ENCODE measurements around the gene FGF8. TPM values are rescaled to one million over a fixed set of nuclear protein-coding genes. Genes with fewer than 3 reads are reported as not detected.
A peak's percentile ranks its signal among the peaks of the same experiment; 100 is the strongest.

FGF8 gene
- polyA plus RNA-seq, 3 donors, result not detected

- H3K36me3 ChIP-seq (replicated peaks in 1 of 2; ENCODE audit: control insufficient read depth in 1 of 2, insufficient read depth in 2 of 2, low read length in 2 of 2), result no peaks in the 10 kb centered on the region
- H2AFZ ChIP-seq (ENCODE audit: insufficient read depth, low read depth, low read length, poor library complexity, severe bottlenecking), result no peak overlapping the region
- Mint-ChIP-seq H3K4me3 (peak overlapping the region in 1 of 2 donors; percentile 89), H3K36me3 (peaks cover 11 to 14% of the 10 kb centered on the region in 2 donors), H3K27ac (no peak overlapping the region), H3K9me3 (peaks cover 0 to 15% (median 8%) of the 10 kb centered on the region in 7 donors), H3K4me1 (peaks cover 45% of the 10 kb centered on the region), H3K27me3 (ENCODE audit: low read depth in 3 of 3) (peaks cover 57 to 71% (median 58%) of the 10 kb centered on the region in 3 donors)
- H3K79me2 ChIP-seq (ENCODE audit: insufficient read depth, low read length), result no peaks in the 10 kb centered on the region
- intact Hi-C loops (cut with micrococcal nuclease), result loop anchor here in 1 of 2 donors (10.0 kb wide), 1 partner anchor 563 kb away; no protein-coding TSS in a partner anchor
- TF ChIP-seq, protein P1, sequence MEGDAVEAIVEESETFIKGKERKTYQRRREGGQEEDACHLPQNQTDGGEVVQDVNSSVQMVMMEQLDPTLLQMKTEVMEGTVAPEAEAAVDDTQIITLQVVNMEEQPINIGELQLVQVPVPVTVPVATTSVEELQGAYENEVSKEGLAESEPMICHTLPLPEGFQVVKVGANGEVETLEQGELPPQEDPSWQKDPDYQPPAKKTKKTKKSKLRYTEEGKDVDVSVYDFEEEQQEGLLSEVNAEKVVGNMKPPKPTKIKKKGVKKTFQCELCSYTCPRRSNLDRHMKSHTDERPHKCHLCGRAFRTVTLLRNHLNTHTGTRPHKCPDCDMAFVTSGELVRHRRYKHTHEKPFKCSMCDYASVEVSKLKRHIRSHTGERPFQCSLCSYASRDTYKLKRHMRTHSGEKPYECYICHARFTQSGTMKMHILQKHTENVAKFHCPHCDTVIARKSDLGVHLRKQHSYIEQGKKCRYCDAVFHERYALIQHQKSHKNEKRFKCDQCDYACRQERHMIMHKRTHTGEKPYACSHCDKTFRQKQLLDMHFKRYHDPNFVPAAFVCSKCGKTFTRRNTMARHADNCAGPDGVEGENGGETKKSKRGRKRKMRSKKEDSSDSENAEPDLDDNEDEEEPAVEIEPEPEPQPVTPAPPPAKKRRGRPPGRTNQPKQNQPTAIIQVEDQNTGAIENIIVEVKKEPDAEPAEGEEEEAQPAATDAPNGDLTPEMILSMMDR (IDR thresholded peaks at IDR 0.05), result no peak
- DNase-seq, result no peak
- H3K27ac ChIP-seq (ENCODE audit: low read depth in 1 of 2, low read length in 2 of 2), result no peak overlapping the region
- WGBS (ENCODE audit: insufficient coverage), result 54% methylated on average over 10 of the region's 12 CpGs
- peak overlapping the region in 1 of 3 experiments; percentile 75 for H3K4me3 ChIP-seq (replicated peaks in 1 of 3; ENCODE audit: low read depth in 2 of 3, low read length in 3 of 3)
- peaks cover 29 to 46% of the 10 kb centered on the region in 2 donors for H3K4me1 ChIP-seq (ENCODE audit: control insufficient read depth in 1 of 2, insufficient read depth in 2 of 2, low read length in 2 of 2)
- no peak overlapping the region for H3K9ac ChIP-seq (ENCODE audit: insufficient read depth, low read length, poor library complexity, severe bottlenecking)
- peaks cover 44 to 57% of the 10 kb centered on the region in 2 donors for H3K27me3 ChIP-seq (ENCODE audit: control insufficient read depth in 2 of 2, insufficient read depth in 2 of 2, low read length in 2 of 2)
- peaks cover 29% of the 10 kb centered on the region for H4K20me1 ChIP-seq (ENCODE audit: insufficient read depth, low read length)
- peaks cover 0 to 34% of the 10 kb centered on the region in 2 donors for H3K9me3 ChIP-seq (replicated peaks in 1 of 2; ENCODE audit: control insufficient read depth in 1 of 2, insufficient read depth in 1 of 2, low read length in 2 of 2)
- H3K4me2 ChIP-seq (replicated peaks; ENCODE audit: extremely low read depth, low read length, poor library complexity, severe bottlenecking), result peak overlapping the region; percentile 87
Measured at GRCh38 chr10:101778151-101778780, 2.4 kb upstream of the FGF8 start.

DNA sequence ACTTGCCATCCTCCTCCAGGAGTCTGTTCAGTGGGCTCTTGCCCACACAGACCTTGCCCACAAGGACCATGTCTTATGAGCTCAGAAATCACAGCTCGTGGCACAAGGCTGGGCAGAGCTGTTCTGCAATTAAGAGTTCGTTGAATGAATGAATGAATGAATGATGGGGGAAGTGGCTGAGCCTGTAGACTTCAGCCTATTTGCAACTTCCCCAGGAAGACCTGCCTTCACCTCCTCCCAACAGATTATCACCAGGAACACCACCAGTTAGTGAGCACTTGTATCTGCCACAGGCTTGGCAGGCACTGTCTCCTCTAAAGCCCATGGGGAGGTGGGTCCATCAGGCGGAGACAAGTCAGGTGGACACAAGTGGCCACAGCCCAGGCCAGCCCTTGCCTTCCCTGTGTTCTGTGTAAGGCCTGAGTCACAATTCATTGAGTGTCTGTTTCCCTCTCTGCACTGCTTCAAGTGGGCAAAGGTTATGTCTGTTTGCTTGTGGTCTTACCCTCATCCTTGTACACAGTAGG lies 1.8 kb upstream of the FGF8 start:
- Histone ChIP-seq H3K4me1 (ENCODE audit: control insufficient read depth in 1 of 2, insufficient read depth in 2 of 2, low read length in 2 of 2) (peaks cover 23 to 40% of the 10 kb centered on the region in 2 donors), H4K20me1 (ENCODE audit: insufficient read depth, low read length) (peaks cover 29% of the 10 kb centered on the region), H3K9ac (ENCODE audit: insufficient read depth, low read length, poor library complexity, severe bottlenecking) (no peak overlapping the region), H2AFZ (ENCODE audit: insufficient read depth, low read depth, low read length, poor library complexity, severe bottlenecking) (no peak overlapping the region), H3K36me3 (replicated peaks in 1 of 2; ENCODE audit: control insufficient read depth in 1 of 2, insufficient read depth in 2 of 2, low read length in 2 of 2) (no peaks in the 10 kb centered on the region), H3K27me3 (ENCODE audit: control insufficient read depth in 2 of 2, insufficient read depth in 2 of 2, low read length in 2 of 2) (peaks cover 50 to 63% of the 10 kb centered on the region in 2 donors), H3K4me2 (replicated peaks; ENCODE audit: extremely low read depth, low read length, poor library complexity, severe bottlenecking) (no peak overlapping the region), H3K27ac (ENCODE audit: low read depth in 1 of 2, low read length in 2 of 2) (no peak overlapping the region), H3K79me2 (ENCODE audit: insufficient read depth, low read length) (no peaks in the 10 kb centered on the region), H3K4me3 (replicated peaks in 1 of 3; ENCODE audit: low read depth in 2 of 3, low read length in 3 of 3) (no peak overlapping the region), H3K9me3 (replicated peaks in 1 of 2; ENCODE audit: control insufficient read depth in 1 of 2, insufficient read depth in 1 of 2, low read length in 2 of 2) (peaks cover 0 to 36% of the 10 kb centered on the region in 2 donors)
- H3K27me3 Mint-ChIP-seq (ENCODE audit: low read depth in 3 of 3), result peaks cover 63 to 76% (median 64%) of the 10 kb centered on the region in 3 donors
- H3K27ac Mint-ChIP-seq, result no peak overlapping the region
- peaks cover 0 to 15% (median 8%) of the 10 kb centered on the region in 7 donors for H3K9me3 Mint-ChIP-seq
- 86% methylated on average over 1 of the region's 3 CpGs for WGBS (ENCODE audit: insufficient coverage)
- H3K4me1 Mint-ChIP-seq, result peaks cover 40% of the 10 kb centered on the region
- DNase-seq, result no peak
- TF ChIP-seq, protein P1 (IDR thresholded peaks at IDR 0.05), result no peak
- H3K4me3 Mint-ChIP-seq, result peak overlapping the region in 1 of 2 donors; percentile 89
- peaks cover 11 to 14% of the 10 kb centered on the region in 2 donors for H3K36me3 Mint-ChIP-seq
- intact Hi-C loops (cut with micrococcal nuclease), result loop anchor here in 1 of 2 donors (10.0 kb wide), 1 partner anchor 563 kb away; no protein-coding TSS in a partner anchor
